H9 (cell line): Measurements from ENCODE around the gene ZNF823. TPM values are rescaled to one million over a fixed set of nuclear protein-coding genes. Genes with fewer than 3 reads are reported as not detected.
A peak's percentile ranks its signal among the peaks of the same experiment; 100 is the strongest.

ENCODE experiments used
- DNase-seq: peaks from one replicate; pipeline ENCODE4 v3.0.0-alpha.2; 2017
- H2AFZ ChIP-seq: one replicate; pipeline ENCODE4 v1.6.1; 2013; ENCODE audit warnings: mild to moderate bottlenecking, low read length, control low read depth, moderate library complexity
- H2AK5ac ChIP-seq: 2 replicates; pipeline ENCODE4 v1.6.1; 2013; ENCODE audit warnings: low read length, control low read depth, mixed read lengths; ENCODE audit not compliant: insufficient read length
- H2BK120ac ChIP-seq: one replicate; pipeline ENCODE4 v1.6.1; 2013; ENCODE audit warnings: low read depth, mild to moderate bottlenecking, low read length, control low read depth, inconsistent platforms; ENCODE audit not compliant: poor library complexity, severe bottlenecking
- H2BK12ac ChIP-seq: 2 replicates; pipeline ENCODE4 v1.6.1; 2013; ENCODE audit warnings: low read length, control low read depth, mixed read lengths, low read depth; ENCODE audit not compliant: insufficient read length
- H2BK15ac ChIP-seq: 2 replicates; pipeline ENCODE4 v1.6.1; 2013; ENCODE audit warnings: low read depth, low read length, control low read depth
- H2BK20ac ChIP-seq: one replicate; pipeline ENCODE4 v1.6.1; 2013; ENCODE audit warnings: low read depth, mild to moderate bottlenecking, low read length, control low read depth, inconsistent platforms; ENCODE audit not compliant: poor library complexity, severe bottlenecking
- H2BK5ac ChIP-seq: 2 replicates; pipeline ENCODE4 v1.6.1; 2013; ENCODE audit warnings: low read length, control low read depth, mixed read lengths; ENCODE audit not compliant: insufficient read length
- H3K14ac ChIP-seq: 2 replicates; pipeline ENCODE4 v1.6.1; 2013; ENCODE audit warnings: low read length, control low read depth; ENCODE audit not compliant: insufficient read depth
- H3K18ac ChIP-seq: 2 replicates; pipeline ENCODE4 v1.6.1; 2013; ENCODE audit warnings: low read depth, mild to moderate bottlenecking, mixed read lengths, low read length, control low read depth; ENCODE audit not compliant: insufficient read length
- H3K23ac ChIP-seq: 2 replicates; pipeline ENCODE4 v1.6.1; 2013; ENCODE audit warnings: low read length, control low read depth, mixed read lengths, low read depth; ENCODE audit not compliant: insufficient read length
- H3K23me2 ChIP-seq: 2 replicates; pipeline ENCODE4 v1.6.1; 2013; ENCODE audit warnings: low read depth, mild to moderate bottlenecking, mixed read lengths, low read length, control low read depth; ENCODE audit not compliant: insufficient read length, poor library complexity, severe bottlenecking
- H3K27ac ChIP-seq: 2 replicates; pipeline ENCODE4 v1.5.1; 2013; ENCODE audit warnings: low read length, control low read depth, mixed read lengths, low read depth; ENCODE audit not compliant: insufficient read length
- H3K27me3 ChIP-seq: 2 replicates; pipeline ENCODE4 v1.6.1; 2013; ENCODE audit warnings: low read length, control low read depth, inconsistent platforms; ENCODE audit not compliant: insufficient read depth
- H3K4ac ChIP-seq: 2 replicates; pipeline ENCODE4 v1.6.1; 2013; ENCODE audit warnings: low read depth, mild to moderate bottlenecking, control low read depth, inconsistent platforms, low read length, moderate library complexity
- H3K4me1 ChIP-seq: 2 replicates; pipeline ENCODE4 v1.6.1; 2013; ENCODE audit warnings: low read length, control low read depth, inconsistent platforms; ENCODE audit not compliant: insufficient read depth
- H3K4me2 ChIP-seq: 2 replicates; pipeline ENCODE4 v1.6.1; 2013; ENCODE audit warnings: low read length, control low read depth, mixed read lengths; ENCODE audit not compliant: insufficient read length, insufficient read depth
- H3K56ac ChIP-seq: 2 replicates; pipeline ENCODE4 v1.6.1; 2013; ENCODE audit warnings: low read depth, mild to moderate bottlenecking, mixed read lengths, low read length, control low read depth; ENCODE audit not compliant: insufficient read length
- H3K79me1 ChIP-seq: 2 replicates; pipeline ENCODE4 v1.6.1; 2013; ENCODE audit warnings: low read depth, mild to moderate bottlenecking, moderate library complexity, low read length, control low read depth, inconsistent platforms; ENCODE audit not compliant: insufficient read depth, poor library complexity, severe bottlenecking
- H3K79me2 ChIP-seq: 2 replicates; pipeline ENCODE4 v1.6.1; 2013; ENCODE audit warnings: low read length, control low read depth, inconsistent platforms; ENCODE audit not compliant: insufficient read depth
- H3K9ac ChIP-seq: 2 replicates; pipeline ENCODE4 v1.6.1; 2013; ENCODE audit warnings: low read length, control low read depth, mixed read lengths; ENCODE audit not compliant: insufficient read length; ENCODE audit errors: extremely low read depth
- H3K9me3 ChIP-seq: one replicate; pipeline ENCODE4 v1.6.1; 2013; ENCODE audit warnings: low read depth, low read length, inconsistent platforms; ENCODE audit not compliant: control insufficient read depth
- H3T11ph ChIP-seq: one replicate; pipeline ENCODE4 v1.6.1; 2013; ENCODE audit warnings: mild to moderate bottlenecking, low read length, control low read depth, inconsistent platforms
- H4K20me1 ChIP-seq: one replicate; pipeline ENCODE4 v1.6.1; 2013; ENCODE audit not compliant: control insufficient read depth, insufficient read length, insufficient read depth
- H4K5ac ChIP-seq: 2 replicates; pipeline ENCODE4 v1.6.1; 2013; ENCODE audit warnings: low read depth, mild to moderate bottlenecking, mixed read lengths, low read length, control low read depth; ENCODE audit not compliant: insufficient read length
- H4K8ac ChIP-seq: replicated peaks from 2 replicates; pipeline ENCODE4 v1.6.1; 2013; ENCODE audit warnings: low read length, control low read depth, mixed read lengths, low read depth; ENCODE audit not compliant: insufficient read length
- H4K91ac ChIP-seq: 2 replicates; pipeline ENCODE4 v1.6.1; 2013; ENCODE audit warnings: low read depth, mild to moderate bottlenecking, moderate library complexity, mixed read lengths, low read length, control low read depth; ENCODE audit not compliant: insufficient read length
- H3K27ac Mint-ChIP-seq, 3 experiments: 2 replicates in 2 of 3; 3 replicates in 1 of 3; pipeline ENCODE4 v1.8.0; 2020 to 2021; ENCODE audit warnings: mixed read lengths in 3 of 3, mild to moderate bottlenecking in 1 of 3, moderate library complexity in 1 of 3
- H3K27me3 Mint-ChIP-seq: 2 replicates; pipeline ENCODE4 v1.8.0; 2021; ENCODE audit warnings: low read depth, mild to moderate bottlenecking, moderate library complexity, mixed read lengths
- H3K36me3 Mint-ChIP-seq, 3 experiments: 2 replicates in 2 of 3; 3 replicates in 1 of 3; pipeline ENCODE4 v1.8.0; 2020 to 2021; ENCODE audit warnings: low read depth in 3 of 3, mixed read lengths in 3 of 3; ENCODE audit not compliant: insufficient read depth in 1 of 3
- H3K4me1 Mint-ChIP-seq, 2 experiments: 2 replicates each; pipeline ENCODE4 v1.8.0; 2020; ENCODE audit warnings: mixed read lengths in 2 of 2
- H3K4me3 Mint-ChIP-seq, 2 experiments: 2 replicates in 1 of 2; 3 replicates in 1 of 2; pipeline ENCODE4 v1.8.0; 2020 to 2021; ENCODE audit warnings: mild to moderate bottlenecking in 2 of 2, mixed read lengths in 2 of 2, moderate library complexity in 1 of 2
- H3K9me3 Mint-ChIP-seq, 2 experiments: 2 replicates in 1 of 2; 3 replicates in 1 of 2; pipeline ENCODE4 v1.8.0; 2020; ENCODE audit warnings: mild to moderate bottlenecking in 2 of 2, mixed read lengths in 2 of 2, moderate library complexity in 1 of 2
- WGBS: extraction: QIAGEN DNeasy Blood & Tissue Kit; methylation state at CpG from one replicate; pipeline ENCODE4 v1.1.7; 2013; ENCODE audit warnings: missing lambda C conversion rate, low lambda C conversion rate, mixed read lengths; ENCODE audit not compliant: insufficient read length; ENCODE audit errors: extremely low coverage; 5-methylcytosine and 5-hydroxymethylcytosine counted together
- total RNA-seq: library from RNA; stranded (reverse); gene quantifications from 2 replicates; pipeline ENCODE4 v1.2.1, GENCODE V29; 2021
- TF ChIP-seq, protein P1 (sequence below): fragments of 200-600 bp; sonication (generic); conservative IDR thresholded peaks from 3 replicates; pipeline ENCODE4 v1.8.0; 2021; ENCODE audit warnings: antibody characterized with exemption, mild to moderate bottlenecking

ZNF823 gene
- total RNA-seq, 1 experiment from 2014 or later: 2.5 TPM

DNA sequence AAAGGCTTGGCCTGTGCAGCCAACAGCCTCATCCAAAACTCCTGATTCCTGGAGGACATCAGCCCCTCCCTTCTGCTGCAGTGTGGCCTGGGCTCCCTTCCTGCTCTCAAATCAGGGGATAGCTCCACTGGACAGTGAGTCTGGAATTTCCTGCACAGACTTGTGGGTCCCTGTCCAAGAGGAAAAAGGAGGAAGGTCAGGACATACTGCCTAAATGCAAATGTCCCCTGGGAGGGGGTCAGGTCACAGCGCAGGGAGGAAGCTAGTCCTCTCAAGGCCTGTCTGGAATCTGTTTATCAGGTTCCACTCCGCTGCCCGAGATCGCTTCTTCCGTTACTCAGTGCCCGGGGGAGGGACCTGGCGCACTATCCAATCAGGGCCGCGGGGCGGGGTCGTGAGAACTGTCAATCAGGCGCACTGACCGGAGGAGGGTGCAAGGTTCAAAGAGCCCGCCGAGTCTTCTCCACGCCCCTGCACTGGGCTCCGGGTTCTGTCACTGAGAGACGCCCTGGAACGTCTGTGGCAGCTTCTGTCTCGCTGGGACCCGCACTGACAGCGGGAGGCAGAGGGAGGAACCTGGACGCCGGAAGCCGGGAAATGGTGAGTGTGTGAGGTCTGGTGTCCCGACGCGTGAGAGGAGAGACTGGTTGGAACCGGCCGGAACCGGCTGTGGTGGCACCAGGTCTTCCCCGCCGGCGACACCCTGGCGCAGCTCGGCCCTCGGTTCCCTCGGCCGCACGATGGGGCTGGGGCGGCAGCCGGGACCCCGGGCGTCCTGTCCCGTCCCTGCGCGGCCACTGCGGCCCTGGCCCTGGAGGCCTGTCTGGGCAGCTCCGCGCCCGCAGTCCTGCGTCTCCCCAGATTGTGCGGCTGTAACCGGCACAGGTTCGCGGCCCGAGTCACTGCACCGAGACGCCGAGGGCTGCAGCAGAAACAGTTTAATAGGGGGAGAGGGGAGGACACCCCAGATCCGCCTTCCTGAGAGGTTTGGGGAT, 28.1 kb upstream of the ZNF823 start, which contains the start of gene ZNF441:
ZNF441 (plus strand) TSS at position 404 of the 995 bp plus-strand sequence; CDS start at position 598, 194 bp downstream.
- Histone ChIP-seq H2AFZ (peak within 1 kb of the TSS; percentile 96), H3K27me3 (peaks cover 9% of the 10 kb centered on the region; the same call in 1 of the 2 replicates), H3K23ac (no peak within 1 kb of the TSS), H2BK120ac (no peak within 1 kb of the TSS), H3K18ac (peak within 1 kb of the TSS; percentile 97), H3K23me2 (peaks cover 12% of the 10 kb centered on the region), H3K9ac (peak within 1 kb of the TSS; percentile 70), H3K4me1 (no peaks in the 10 kb centered on the region), H4K5ac (no peak within 1 kb of the TSS), H3T11ph (no peak within 1 kb of the TSS), H2AK5ac (no peak within 1 kb of the TSS), H2BK20ac (no peak within 1 kb of the TSS), H3K4me2 (peak within 1 kb of the TSS; percentile 59), H3K9me3 (no peaks in the 10 kb centered on the region), H3K79me2 (no peaks in the 10 kb centered on the region), H2BK15ac (peak within 1 kb of the TSS; percentile 95; the same call in 1 of the 2 replicates), H3K79me1 (no peaks in the 10 kb centered on the region), H4K20me1 (no peaks in the 10 kb centered on the region), H3K4ac (no peak within 1 kb of the TSS), H2BK12ac (peak within 1 kb of the TSS; percentile 53), H3K27ac (no peak within 1 kb of the TSS), H3K14ac (peak within 1 kb of the TSS; percentile 93), H3K56ac (no peak within 1 kb of the TSS), H4K8ac (no peak within 1 kb of the TSS), H4K91ac (no peak within 1 kb of the TSS), H2BK5ac (no peak within 1 kb of the TSS)
- no CpG with 5 or more reads among the region's 61 CpGs for WGBS
- Mint-ChIP-seq H3K36me3 (peaks cover under 1 to 10% (median 4%) of the 10 kb centered on the region in 3 experiments; a peak in 6 of 7 replicates), H3K4me1 (peaks cover 3% of the 10 kb centered on the region in 2 experiments; a peak in 3 of 4 replicates), H3K27me3 (peaks cover 67% of the 10 kb centered on the region), H3K27ac (no peak within 1 kb of the TSS; a peak in 1 of 7 replicates), H3K9me3 (peaks cover 31 to 33% of the 10 kb centered on the region in 2 experiments), H3K4me3 (peak within 1 kb of the TSS; percentile 90 to 95)
- TF ChIP-seq, protein P1, sequence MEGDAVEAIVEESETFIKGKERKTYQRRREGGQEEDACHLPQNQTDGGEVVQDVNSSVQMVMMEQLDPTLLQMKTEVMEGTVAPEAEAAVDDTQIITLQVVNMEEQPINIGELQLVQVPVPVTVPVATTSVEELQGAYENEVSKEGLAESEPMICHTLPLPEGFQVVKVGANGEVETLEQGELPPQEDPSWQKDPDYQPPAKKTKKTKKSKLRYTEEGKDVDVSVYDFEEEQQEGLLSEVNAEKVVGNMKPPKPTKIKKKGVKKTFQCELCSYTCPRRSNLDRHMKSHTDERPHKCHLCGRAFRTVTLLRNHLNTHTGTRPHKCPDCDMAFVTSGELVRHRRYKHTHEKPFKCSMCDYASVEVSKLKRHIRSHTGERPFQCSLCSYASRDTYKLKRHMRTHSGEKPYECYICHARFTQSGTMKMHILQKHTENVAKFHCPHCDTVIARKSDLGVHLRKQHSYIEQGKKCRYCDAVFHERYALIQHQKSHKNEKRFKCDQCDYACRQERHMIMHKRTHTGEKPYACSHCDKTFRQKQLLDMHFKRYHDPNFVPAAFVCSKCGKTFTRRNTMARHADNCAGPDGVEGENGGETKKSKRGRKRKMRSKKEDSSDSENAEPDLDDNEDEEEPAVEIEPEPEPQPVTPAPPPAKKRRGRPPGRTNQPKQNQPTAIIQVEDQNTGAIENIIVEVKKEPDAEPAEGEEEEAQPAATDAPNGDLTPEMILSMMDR: no peak
- DNase-seq: peak; percentile 92
